DMS53 treated with DMSO at 0.1 percent for 48 hours (cell line): ENCODE results near the gene TSNAXIP1.
"Not testable (repeated sequence)": the region's sequence is repeated elsewhere in the genome, so short reads cannot be mapped to it uniquely, and the experiment has no call there.

Experiments used
- DNase-seq: peaks from one replicate; lab custom pipeline; 2025; ENCODE audit not compliant: unreplicated experiment; lab: John Stamatoyannopoulos, UW

TSNAXIP1 gene

DNA sequence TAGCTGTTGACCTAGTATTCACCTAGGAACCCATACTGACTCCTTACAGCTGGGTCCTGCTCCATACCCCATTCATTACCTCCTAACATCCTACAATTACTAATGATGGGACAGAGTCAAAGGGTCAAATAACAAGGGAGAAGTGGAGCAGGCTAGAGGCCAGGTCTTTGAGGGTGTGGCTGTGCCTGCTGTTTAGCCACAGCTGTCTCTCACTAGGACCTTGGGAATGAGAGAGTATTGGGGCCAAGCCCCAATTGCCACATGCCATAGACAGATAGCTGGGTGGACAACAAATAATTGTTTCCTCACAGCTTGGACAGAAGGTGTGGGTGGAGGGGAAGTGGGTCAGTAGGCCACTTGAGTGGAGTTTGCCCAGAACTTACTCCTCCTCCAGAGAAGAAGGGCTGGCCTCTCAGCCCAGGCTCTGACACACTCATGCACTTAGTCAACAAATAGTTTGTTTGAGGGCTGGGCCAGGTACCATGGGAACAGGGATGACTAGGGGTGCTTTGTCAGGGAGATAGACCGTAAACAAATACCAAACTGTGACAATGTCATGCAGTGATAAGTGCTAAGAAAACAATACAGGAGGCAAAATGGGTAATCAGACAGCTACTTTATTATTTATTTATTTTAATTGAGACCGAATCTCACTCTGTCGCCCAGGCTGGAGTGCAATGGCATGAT, 51.0 kb downstream of the TSNAXIP1 start:
- DNase-seq = peak; percentile 88

DNA sequence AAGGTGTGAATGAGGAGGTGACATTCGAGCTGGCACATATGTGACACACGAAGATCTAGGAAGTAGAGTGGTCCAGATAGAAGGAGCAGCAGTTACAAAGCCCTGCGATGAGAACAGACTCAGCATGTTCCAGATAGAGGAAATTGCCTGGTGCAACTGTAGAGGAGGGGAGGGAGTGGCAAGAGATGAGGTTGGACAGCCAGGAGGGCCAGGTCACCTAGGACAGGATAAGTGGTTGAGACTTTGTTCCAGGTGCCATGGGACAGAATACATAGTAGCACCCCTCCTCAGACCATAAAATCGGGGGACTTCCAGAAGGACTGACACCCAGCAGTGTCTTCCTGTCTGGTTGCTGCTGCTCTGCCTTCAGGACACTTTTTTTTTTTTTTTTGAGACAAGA, 51.8 kb downstream of the TSNAXIP1 start:
- no peak for DNase-seq

DNA sequence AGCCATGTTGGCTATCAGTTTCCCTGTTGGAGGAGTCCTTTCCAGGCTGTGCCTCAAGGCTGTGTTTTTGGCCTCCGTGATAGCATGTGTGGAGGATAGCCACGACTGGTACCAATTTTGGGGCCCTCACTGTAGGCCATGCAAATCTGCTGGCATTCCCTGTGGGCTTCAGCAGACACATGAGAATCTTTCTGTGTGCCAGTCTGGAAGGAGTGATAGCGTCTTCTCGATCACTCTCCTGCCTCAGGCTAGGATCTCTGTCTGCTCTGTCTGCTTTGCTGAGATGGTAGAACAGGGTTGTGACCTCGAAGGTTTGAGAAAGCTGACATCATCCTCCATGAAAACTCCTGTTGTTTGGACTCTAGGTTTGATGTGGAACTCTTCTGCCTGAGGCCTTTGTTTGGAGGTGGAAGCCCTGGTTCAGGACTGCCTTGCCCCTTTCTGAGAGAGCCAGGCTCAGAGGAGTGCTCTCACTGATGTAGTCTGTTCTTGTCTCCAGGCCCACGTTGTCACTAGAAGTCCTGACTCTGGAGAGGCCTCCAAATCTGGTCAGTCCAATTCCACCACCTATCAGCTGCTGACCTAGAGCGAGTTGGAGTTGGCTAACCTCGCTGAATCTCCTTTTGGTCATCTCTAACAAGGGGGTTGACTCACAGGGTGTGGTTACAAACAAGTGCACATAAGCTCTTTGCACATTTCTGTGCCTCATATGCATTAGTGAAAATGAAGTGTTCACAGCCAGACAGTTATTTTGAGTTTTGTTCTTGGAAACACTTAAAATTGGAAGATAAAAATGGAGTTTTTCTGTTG, 54.1 kb downstream of the TSNAXIP1 start:
- no peak for DNase-seq

DNA sequence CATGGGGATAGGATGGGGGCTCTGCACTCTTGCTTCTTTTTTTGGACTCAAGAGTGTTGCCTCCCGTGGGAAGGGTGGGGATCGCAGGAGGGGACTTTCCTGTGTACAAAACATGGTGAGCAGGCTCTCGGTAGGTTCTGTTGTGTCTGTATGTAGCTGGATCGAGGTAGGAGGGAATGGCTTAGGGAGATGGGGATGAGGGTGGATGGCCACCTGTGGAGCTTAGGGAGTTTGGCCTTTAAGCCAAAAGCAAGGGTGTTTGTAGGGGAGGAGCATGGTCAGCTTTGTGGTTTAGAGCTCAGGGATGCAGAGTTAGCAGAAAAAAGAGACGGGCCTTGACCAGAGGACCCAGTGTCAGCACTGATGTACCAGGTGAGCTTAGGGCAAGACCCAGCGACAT, 55.2 kb downstream of the TSNAXIP1 start:
- DNase-seq = no peak

DNA sequence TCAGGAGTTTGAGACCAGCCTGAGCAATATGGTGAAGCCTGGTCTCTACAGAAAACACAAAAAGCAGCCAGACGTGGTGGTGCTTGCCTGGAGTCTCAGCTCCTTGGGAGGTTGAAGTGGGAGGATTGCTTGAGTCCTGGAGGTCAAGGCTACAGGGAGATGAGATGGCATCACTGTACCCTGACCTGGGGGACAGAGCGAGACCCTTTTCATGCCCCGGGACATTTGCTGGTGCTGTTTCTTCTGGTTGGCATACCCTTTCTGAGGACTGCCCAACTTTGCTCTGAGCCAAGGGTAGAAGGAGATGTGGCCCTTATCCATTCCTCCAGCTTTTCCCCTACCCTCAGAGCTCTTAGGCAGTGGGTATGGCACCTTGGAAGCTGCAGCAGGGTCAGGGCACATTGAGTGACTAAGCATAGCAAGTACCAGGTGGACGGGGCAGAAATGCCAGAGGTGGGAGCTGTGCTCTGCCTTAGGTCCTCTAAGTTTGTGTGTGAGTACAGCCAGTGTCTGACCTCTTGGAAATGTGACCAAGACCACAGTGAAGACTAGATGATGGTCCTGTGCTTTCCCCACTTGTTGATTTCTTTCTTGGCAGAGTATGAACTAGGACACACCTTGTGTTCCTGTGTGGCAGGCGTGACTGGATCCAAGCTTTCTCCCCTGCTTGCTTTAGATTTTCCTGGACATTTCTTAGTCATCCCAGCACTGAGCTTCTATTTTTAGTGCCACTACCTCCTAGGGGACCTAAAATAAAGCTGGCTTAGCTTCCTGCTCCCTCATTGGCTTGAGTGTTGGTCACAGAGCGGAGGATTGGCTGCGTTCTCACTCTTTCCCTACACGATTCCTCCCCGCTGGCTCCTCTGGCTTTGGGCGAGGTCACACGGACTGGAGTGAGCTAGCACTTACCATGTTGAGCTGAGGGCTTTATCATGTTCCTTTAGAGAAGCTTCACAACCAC, 56.2 kb downstream of the TSNAXIP1 start:
- DNase-seq = no peak

DNA sequence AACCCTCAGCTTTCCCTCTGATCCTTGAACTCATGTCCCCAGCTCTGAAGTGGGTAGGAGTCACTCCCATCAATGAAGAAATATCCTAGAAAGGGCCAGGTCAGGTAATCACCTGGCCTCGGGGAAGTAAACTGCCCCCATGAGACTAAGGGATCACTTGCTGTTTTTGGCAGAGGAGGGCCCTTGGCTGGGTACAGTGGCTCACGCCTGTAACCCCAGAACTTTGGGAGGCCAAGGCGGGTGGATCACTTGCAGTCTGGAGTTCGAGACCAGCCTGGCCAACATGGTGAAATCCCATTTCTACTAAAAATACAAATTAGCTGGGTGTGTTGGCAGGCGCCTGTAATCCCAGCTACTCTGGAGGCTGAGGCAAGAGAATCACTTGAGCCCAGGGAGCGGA, 57.4 kb downstream of the TSNAXIP1 start:
- not testable (repeated sequence) for DNase-seq

DNA sequence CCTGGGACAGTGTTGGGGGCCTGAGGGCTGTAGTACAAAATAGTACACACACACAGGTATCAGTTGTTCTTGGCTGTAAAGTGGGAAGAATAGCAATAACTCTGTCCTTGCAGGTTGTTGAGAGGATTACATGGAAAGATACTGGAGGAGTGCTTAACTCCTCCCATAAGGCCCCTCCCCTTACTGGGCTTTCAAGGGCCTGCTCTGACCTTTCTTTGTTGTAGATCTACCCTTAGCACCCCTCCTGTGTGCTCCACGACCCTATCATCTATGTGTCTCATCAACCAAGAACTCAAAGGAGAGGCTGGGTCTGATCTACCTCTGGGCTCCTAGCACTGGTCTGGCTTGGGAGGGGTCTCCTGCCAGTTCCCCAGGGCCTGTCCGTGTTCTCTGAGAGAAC, 57.9 kb downstream of the TSNAXIP1 start:
- no peak for DNase-seq

DNA sequence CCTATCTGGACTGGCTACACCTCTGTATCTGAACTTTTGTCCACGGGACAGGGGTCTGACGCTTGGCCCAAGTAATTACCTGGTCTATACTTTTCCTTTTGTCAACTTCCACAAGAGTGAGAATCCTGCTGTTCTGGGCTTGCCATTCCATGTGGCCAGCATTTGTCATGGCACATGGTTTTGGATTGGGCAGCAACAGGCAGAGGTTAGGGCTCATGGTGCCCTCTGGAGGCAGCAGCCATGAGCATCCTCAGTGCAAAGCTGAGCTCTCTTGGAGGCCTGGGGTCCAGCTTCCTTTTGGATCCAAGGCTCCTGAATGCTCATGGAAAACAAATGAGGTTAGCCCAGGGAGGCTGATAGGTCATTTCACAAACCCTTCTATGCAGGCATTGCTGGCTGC, 58.6 kb downstream of the TSNAXIP1 start:
- peak; percentile 8 for DNase-seq

DNA sequence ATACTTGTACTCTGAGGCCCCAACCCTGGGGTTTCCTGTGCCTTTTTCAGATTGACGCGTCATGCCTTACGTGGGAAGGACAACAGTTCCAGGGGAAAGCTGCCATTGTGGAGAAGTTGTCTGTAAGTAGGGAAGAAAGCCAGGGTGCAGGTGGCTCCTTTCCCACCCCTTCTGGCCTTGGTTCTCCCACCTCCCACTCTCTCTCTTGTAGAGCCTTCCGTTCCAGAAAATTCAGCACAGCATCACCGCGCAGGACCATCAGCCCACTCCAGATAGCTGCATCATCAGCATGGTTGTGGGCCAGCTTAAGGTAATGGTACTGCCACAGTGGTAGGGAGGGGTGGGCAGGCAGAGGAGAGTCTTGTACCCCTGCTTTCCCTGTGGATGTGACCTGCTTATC, 61.6 kb downstream of the TSNAXIP1 start:
- DNase-seq = no peak

DNA sequence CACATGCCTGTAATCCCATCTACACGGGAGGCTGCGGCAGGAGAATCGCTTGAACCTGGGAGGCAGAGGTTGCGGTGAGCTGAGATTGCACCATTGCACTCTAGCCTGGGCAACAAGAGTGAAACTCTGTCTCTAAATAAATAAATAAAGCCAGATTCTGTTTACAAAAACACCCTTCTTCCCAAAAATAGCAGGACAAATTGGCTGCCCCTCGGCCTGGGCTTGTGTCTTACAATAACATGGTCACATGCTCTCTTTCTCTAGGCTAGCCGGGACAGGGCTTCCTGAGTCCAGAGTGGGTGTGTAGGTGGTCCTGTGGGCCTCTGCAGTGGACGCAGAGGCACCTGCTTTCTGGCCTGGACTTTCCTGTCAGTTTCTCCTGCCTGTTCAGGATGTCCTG, 63.0 kb downstream of the TSNAXIP1 start:
- DNase-seq = no peak

DNA sequence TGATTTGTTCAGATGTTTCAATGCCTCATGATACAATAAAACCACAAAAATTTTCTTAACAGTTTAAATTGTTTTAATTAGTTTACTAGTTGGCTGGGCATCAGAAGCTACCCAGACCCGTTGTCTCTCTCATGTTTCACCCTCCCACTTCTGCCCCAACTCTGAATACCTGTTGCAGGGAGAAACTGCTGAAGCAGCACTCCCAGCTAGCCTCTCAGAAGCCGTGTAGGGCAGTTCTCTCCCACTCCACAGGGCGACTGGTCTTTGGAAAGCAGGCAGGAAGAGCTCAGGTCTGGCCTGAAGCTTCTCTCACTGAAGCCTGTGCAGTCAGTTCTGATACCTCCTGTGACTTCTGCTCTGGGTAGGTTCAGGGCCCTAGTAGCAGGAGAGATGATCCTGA, 64.6 kb downstream of the TSNAXIP1 start:
- no peak for DNase-seq

DNA sequence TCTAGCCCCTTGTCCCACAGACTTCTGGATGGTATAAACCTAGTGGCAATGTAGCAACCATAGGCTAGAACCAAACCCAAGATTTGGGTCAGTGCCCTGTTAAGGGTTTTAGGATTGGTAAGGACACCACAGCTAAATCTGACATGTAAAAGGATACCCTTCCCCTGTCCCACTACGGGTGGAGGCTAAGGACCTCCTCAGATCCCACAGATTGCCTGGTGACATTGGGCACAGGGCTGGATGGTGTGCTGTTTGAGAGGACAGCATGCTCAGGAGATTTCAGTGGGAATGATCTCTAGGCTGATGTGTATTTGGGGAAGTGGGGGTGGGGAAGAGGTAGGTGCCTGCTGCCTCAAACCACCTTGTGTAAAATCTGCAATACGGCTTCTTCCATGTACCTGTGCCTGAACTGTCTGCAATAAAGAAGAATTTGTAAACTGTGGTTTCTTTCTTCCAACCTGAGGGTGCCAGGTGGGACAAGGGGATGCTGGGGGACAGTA, 65.5 kb downstream of the TSNAXIP1 start:
- DNase-seq = no peak

DNA sequence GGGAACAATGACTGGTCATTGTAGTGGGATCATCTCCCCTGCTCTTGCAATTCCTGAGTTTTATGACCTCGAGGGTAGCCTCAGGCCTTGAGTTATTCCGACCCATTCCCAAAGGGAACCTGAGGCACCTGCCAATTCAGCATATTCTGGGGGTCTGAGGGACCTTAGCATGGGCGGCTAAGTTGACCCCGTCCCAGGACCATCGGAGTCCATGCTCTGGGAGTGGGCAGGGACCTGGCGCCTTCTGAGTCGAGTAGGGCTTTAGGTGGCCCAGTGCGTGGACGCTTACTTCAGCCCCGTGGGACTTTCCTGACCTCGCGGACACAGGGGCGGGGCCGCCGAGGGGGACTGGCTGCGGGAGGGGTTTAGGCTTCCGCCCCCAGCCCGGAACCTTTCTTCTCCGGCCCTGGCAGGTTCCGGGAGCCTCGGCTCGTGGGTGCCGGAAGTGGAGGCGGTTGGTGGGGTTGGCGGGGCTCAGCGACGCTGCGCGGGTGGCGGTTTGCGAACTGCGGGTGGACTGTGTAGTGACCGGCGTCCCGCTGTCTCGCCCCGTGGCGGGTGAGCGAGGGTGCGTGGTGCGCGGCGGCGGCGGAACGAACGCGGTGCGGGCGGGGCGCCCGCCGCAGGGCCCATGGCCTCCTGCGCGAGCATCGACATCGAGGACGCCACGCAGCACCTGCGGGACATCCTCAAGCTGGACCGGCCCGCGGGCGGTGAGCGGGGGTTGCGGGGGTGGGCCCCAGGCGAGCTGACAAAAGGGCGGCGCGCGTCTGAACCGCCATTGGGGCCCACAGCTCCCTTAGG, 66.1 kb downstream of the TSNAXIP1 start, which contains the start of gene EDC4:
Gene EDC4, plus strand, starts transcription at position 422 of the 804 bp plus-strand sequence. Its CDS starts 210 bp downstream, at position 632.
- peak; percentile 20 for DNase-seq

DNA sequence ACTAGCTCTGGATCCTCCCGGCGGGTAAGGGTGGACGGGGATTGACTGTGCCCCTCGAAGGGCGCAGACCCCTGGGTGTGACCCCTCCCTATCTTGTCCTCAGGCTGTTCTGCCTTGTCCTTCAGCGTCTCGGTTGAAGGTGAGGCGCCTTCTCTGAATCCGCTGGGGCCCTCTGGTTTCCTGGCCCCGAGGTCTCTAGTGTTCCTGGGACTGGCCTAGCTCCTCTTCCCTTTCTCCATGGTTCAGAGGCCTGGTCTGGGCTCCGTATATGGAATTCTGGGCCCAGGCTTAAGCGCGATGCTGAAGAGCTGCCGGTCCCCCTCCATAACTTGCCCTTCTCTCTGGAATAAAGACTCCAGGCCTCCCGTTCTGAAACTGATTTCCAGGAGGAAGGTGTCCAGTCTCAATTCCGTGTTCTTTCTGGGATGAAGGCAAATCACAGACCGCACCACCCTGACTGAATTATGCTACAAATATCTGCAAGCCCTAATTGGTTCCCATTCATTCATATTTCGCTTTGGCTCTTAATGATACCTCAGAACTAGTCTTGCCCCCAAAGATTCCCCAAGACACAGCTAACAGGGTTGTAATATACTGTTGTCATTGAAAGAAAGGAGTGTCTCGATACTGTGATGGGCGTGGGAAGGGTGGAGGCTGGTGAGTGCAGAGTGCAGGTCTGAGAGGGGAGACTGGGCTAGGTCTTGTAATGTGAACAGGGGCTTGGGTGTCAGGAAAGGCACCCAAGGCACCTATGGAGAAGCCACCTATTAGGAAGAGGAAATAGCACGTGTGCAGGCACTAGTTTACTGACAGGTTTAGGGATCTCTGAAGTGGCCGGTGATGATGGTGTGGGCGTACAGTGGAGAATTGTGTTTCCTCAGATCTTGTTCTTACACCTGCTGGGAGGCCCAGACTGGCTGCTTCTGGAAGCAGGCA, 67.0 kb downstream of the TSNAXIP1 start:
- no peak for DNase-seq

DNA sequence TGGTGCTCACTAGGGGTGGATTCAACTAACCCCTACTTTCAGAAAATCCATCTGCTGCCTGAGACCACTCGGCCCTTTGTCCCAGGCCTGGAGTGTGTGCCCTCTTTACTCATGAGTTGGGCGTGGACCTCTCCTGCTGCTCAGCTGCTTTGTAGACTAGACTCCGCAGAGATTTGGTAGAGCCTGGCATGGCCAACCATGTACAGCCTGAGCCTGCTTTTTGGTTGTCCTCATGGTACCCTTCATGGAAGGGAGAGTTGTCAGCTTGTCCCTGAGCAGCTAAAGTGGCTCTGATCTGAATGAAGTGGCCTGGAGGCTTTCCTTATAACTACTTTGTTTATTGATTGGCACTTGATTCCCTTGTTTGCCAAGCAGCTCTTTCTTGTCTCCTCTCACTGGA, 67.7 kb downstream of the TSNAXIP1 start:
- no peak for DNase-seq

DNA sequence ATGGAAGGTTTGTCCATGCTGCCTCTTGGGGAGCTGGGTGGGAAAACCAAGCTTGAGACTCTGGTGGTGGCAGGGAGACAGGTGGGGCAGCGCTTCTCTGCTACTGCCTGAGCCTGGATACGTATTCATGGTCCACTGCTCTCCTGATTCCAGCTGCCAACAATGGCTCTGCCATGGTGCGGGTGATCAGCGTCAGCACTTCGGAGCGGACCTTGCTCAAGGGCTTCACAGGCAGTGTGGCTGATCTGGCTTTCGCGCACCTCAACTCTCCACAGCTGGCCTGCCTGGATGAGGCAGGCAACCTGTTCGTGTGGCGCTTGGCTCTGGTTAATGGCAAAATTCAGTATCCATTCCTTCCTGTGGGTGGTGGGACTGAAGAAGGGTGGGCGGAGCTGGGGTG, 70.4 kb downstream of the TSNAXIP1 start:
- DNase-seq = no peak
